Measurements from ENCODE around the gene GPR33.
"Not testable (repeated sequence)": the region's sequence is repeated elsewhere in the genome, so short reads cannot be mapped to it uniquely, and the experiment has no call there.

The GPR33 gene

DNA sequence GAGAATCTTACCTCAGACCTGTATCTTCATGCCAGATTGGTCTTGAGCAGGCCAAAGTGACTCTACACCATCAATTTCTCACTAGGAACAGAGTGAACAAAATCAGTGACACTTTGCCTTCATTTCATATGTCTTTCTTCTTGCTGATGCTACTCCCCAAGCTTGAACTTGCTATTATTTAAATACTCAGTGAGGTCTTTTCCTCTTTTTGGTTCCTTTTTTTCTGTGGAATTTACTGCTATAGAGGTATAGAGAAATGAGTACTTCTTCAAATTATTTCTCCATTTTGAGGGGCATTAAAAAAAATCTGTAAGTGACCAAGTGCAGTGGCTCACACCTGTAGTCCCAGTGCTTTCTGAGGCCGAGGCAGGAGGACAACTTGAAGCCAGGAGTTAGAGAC, at the start of gene GPR33:
Gene GPR33 (minus strand): TSS at position 154 of the 400 bp plus-strand sequence. CDS start 4,074 bp downstream, outside the sequence.
- no peak for DNase-seq (ENCODE audit: low read depth, low spot score)

- DNase-seq (ENCODE audit: low read depth, low spot score): no peak
Observed at GRCh38 chr14:31536201-31536960, 48.5 kb upstream of the GPR33 start.

DNA sequence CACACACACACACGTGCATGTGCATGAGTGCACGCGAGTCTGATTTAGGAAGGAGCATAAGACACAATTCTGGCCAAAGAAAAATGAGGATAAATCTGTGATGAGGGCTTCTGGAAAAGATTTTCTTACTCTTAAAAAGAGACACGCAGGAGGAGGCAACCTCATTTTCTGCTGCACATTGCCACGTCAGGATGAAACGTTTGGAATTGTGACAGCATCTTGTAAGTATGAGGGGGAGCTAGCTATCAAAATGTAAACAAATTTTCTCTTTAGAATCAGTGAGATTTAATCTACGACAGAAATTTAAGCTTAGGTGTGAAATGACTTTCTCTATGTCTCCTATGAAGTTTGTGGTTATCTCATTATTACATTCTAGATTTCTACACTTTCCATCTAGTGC, 42.3 kb upstream of the GPR33 start:
- DNase-seq (ENCODE audit: low read depth, low spot score): no peak

- no peak for DNase-seq (ENCODE audit: low read depth, low spot score)
Observed at GRCh38 chr14:31529053-31529452, 41.2 kb upstream of the GPR33 start.

DNA sequence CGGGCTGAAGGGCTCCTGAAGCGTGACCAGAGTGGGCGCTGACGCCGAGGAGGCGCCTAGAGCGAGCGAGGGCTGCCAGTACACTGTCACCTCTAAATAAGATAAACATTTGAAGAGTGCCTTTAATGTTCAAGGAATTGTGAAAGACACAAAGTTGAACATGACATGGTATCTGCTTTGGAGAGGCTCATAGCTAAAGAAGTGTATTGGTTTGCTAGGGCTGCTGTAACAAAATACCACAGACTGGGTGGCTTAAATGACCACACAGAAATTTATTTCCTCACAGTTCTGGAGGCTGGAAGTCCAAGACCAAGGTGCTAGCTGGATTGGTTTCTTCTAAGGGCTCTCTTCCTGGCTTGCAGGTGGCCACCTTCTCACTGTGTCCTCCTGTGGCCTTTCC, 39.7 kb upstream of the GPR33 start:
- no peak for DNase-seq (ENCODE audit: low read depth, low spot score)

DNA sequence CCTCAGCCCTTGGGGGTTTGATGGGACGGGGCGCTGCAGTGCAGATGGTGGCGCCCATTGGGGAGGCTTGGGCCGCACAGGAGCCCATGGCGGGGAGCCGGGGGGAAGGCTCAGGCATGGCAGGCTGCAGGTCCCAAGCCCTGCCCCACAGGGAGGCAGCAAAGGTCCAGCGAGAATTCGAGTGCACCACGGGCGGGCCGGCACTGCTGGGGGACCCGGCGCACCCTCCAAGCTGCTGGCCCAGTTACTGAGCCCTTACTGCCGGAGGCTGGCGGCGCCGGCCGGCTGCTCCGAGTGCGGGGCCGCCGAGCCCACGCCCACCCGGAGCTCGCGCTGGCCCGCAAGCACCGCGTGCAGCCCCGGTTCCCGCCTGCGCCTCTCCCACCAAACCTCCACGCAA, 39.2 kb upstream of the GPR33 start:
- no peak for DNase-seq (ENCODE audit: low read depth, low spot score)

- DNase-seq (ENCODE audit: low read depth, low spot score): no peak
Observed at GRCh38 chr14:31510855-31511254, 23.0 kb upstream of the GPR33 start.

- no peak for DNase-seq (ENCODE audit: low read depth, low spot score)
Observed at GRCh38 chr14:31510222-31510621, 22.4 kb upstream of the GPR33 start.

DNA sequence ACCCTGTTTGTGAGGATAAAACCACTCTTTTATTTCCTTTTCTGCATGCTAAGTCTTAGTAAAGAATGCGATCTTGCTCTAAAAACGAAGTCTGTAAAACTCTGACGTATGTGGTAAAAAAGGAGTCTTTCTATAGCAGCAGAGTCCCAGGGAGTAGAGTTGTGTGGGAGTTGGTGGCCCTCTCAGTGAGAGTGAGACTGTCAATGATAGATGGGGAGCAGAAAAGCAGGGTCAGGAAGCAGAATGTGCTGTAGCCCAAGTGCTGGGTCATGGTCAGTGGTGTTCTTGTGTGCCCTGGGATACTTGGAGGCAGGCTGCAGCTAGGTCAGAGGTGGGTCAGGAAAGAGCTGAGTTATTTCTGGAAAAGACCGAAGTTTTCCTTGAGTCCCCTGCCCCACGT, 20.3 kb upstream of the GPR33 start:
- DNase-seq (ENCODE audit: low read depth, low spot score): no peak

DNA sequence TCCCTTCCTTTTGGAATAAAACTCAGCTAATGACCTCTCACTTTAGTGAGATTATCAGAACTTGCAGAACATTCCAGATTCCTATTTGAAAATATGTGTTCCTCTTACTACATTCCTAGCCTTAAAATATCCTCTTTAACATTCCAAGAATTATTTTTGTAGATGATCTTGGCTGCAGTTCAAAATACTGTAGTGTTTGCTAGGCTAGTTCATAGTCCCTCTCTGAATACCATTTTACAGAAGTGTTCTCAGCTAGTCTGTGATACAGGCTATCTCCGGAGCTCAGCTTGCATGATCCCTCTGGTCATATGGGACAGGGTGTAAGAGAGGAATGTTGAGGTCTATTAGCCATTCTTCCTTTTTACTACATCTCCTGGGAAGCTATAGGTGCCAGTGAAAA, 17.6 kb upstream of the GPR33 start:
- no peak for DNase-seq (ENCODE audit: low read depth, low spot score)

DNA sequence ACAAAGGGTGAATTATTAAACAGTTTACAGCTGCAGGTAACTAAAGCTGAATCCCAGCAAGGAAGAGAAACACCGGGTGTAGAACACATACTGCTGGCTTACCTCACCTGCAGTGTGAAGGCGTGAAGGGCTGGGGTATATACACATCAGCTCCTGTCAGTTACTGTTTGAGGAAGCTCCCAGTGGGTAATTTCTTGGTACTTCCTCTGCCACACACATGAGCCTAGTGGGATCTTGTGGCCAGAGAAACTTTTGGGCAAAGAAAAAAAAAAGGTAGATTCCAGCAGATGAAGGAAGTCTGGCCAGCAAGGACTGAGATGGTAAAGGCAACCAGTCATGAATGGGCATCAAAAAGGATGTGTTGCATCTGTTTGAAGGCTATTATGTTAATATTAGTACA, 14.0 kb upstream of the GPR33 start:
- no peak for DNase-seq (ENCODE audit: low read depth, low spot score)

DNA sequence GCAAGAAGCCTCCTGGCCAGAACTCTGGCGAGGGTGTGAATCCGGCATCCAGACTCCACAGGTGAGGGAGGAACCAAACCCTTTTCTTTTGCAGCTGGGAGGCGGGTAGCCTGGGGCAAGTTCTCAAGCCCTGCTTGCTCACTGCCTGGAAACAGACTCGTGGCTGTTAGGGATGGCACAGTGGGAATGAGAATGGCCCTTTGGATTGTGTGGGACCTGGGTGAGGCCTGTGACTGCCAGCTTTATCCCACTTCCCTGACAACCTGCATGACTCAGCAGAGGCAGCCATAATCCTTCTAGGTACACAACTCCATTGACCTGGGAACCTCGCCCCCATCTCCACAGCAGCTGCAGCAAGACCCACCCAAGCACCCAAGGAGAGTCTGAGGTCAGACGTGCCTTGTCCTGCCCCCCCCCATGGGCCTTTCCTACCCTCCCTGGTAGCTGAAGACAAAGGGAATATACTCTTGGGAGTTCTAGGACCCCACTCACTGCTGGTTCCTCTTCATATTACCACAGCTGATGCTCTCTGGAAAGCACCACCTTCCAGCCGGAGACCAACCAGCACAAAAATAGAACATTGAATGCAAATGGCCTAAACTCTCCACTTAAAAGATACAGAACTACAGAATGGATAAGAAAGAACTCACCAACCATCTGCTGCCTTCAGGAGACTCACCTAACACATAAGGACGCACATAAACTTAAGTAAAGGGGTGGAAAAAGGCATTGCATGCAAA, 5.1 kb upstream of the GPR33 start:
- DNase-seq (ENCODE audit: low read depth, low spot score): no peak

DNA sequence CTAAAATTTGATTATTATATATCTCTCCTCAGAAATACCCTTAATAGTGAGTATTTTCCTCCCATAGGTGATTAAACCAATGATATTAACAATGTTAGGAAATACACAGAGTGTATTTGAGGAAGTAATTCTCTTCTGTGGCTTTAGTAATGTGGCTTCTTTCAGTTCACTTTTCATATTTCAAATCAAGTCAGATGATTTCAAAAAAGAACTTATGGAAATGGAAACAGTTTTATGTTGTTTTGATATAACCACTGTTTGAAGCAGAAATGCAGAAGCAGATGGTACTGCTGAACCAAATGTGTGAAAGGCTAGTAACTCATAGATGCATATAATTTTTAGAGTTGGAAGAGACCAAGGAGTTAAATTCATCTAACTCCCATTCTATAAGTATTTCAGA, 1.9 kb upstream of the GPR33 start:
- no peak for DNase-seq (ENCODE audit: low read depth, low spot score)

- no peak for DNase-seq (ENCODE audit: low read depth, low spot score)
Observed at GRCh38 chr14:31486764-31487163, 1.1 kb downstream of the GPR33 start.

- DNase-seq (ENCODE audit: low read depth, low spot score): no peak
Observed at GRCh38 chr14:31484754-31485153, 3.1 kb downstream of the GPR33 start.

DNA sequence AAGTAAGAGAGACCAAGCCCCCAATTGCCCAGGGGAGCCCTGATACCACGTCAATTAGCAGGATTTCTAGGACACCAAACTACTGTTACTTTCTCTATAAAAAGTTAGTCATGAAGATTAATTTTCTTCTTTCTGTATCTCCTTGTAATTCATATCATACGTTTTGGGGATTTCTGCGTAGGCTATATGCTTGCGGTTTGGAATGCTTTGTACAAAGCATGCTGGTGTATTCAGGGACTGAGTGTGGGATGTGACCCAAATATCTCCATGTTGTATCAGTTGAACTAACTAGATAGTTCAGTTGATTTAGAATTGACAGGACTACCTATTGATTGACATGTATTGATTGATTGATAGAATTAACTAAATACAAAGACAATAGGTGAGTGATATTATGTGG, 7.7 kb downstream of the GPR33 start:
- DNase-seq (ENCODE audit: low read depth, low spot score): no peak

GRCh38 chr14:31479027-31479426, 8.8 kb downstream of the GPR33 start:
- DNase-seq (ENCODE audit: low read depth, low spot score): no peak

GRCh38 chr14:31477248-31477647, 10.6 kb downstream of the GPR33 start:
- DNase-seq (ENCODE audit: low read depth, low spot score): no peak

- no peak for DNase-seq (ENCODE audit: low read depth, low spot score)
Observed at GRCh38 chr14:31476131-31476866, 11.5 kb downstream of the GPR33 start.

DNA sequence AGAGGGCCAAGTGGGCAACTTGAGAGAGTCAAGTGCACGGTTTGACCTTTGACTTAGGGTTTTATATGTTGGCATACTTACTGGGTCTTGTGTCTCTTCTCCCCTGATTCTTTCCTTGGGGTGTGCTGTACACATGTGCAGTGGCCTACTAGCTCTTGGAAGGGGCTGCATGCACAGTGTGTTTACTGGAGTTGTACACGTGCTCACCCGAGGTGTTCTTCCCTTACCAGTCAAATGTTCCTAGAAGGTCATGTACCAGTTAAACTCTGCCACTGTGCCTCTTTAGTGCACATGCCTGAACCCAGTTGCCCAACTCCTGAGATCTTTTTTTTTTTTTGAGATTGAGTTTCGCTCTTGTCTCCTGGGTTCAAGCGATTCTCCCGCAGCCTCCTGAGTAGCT, 21.3 kb downstream of the GPR33 start:
- DNase-seq (ENCODE audit: low read depth, low spot score): no peak

GRCh38 chr14:31465111-31465510, 22.7 kb downstream of the GPR33 start:
- DNase-seq (ENCODE audit: low read depth, low spot score): no peak

DNA sequence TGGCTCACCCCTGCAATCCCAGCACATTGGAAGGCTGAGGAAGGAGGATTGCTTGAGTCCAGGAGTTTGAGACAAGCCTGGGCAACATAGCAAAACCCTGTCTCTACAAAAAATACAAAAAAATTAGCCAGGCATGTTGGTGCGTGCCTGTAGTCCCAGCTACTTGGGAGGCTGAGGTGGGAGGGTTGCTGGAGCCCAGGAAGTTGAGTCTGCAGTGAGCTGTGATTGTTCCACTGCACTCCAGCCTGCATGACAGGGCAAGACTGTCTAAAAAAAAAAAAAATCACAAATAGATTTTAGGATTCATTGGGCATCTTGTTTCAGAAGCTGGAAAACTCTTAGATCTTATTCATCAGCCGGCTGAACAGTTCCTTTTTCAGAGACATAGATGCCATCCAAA, 25.4 kb downstream of the GPR33 start:
- not testable (repeated sequence) for DNase-seq (ENCODE audit: low read depth, low spot score)

GRCh38 chr14:31461545-31461944, 26.3 kb downstream of the GPR33 start:
- DNase-seq (ENCODE audit: low read depth, low spot score): no peak

Measured in iPS DF 19.7 (cell line).